ENCODE data around the gene CROCC2.

The CROCC2 gene

DNA sequence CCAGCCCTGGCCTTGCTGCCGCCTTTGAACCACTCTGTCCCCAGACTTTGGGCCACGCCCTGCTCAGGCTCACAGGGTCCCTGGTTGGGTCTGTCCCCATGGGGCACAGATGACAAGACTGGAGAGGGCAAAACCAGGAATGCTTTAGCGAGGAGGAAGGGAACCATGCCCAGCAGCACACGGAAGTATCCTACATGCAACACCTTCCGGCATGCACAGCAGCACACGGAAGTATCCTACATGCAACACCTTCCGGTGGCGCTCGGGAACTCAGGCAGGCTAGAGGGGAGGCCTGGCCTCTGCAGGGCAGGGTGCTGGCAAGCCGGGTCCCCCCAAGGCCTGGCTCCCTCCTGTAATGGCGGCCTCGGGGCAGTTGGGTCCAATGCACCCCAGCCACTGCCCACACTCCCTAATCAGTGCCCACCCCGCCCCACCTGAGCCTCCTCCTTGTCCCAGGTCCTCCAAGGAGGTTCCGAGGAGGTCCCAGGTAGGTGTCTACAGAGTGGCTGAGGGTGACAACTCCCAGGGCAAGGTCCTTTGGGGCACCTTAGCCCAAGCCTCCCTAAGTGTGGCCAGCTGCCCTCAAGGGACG lies 58.7 kb downstream of the CROCC2 start:
- no peaks in the 10 kb centered on the region for H3K79me2 ChIP-seq (ENCODE audit: insufficient read depth, low read length)
- H3F3A ChIP-seq (ENCODE audit: insufficient read depth, low read length): no peaks in the 10 kb centered on the region
- no peak overlapping the region for H3K4me3 ChIP-seq (ENCODE audit: low read depth, low read length, poor library complexity, severe bottlenecking)
- H4K20me1 ChIP-seq (ENCODE audit: insufficient read depth, low read length): no peaks in the 10 kb centered on the region
- H3K36me3 ChIP-seq (ENCODE audit: insufficient read depth, low read length): no peaks in the 10 kb centered on the region
- no peaks in the 10 kb centered on the region for H3K9me2 ChIP-seq (ENCODE audit: low read depth, low read length)
- H2AFZ ChIP-seq (ENCODE audit: low read length): no peak overlapping the region
- TF ChIP-seq, protein P1, sequence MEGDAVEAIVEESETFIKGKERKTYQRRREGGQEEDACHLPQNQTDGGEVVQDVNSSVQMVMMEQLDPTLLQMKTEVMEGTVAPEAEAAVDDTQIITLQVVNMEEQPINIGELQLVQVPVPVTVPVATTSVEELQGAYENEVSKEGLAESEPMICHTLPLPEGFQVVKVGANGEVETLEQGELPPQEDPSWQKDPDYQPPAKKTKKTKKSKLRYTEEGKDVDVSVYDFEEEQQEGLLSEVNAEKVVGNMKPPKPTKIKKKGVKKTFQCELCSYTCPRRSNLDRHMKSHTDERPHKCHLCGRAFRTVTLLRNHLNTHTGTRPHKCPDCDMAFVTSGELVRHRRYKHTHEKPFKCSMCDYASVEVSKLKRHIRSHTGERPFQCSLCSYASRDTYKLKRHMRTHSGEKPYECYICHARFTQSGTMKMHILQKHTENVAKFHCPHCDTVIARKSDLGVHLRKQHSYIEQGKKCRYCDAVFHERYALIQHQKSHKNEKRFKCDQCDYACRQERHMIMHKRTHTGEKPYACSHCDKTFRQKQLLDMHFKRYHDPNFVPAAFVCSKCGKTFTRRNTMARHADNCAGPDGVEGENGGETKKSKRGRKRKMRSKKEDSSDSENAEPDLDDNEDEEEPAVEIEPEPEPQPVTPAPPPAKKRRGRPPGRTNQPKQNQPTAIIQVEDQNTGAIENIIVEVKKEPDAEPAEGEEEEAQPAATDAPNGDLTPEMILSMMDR (IDR thresholded peaks at IDR 0.05; ENCODE audit: low read length): no peak
- no peak for TF ChIP-seq EZH2 (IDR thresholded peaks at IDR 0.05; ENCODE audit: borderline replicate concordance, low read length)
- no peaks in the 10 kb centered on the region for H3K4me1 ChIP-seq (ENCODE audit: insufficient read depth, low read length, severe bottlenecking)
- H3K27ac ChIP-seq (ENCODE audit: low read depth, low read length, poor library complexity, severe bottlenecking): no peak overlapping the region
- no peaks in the 10 kb centered on the region for H3K9me3 ChIP-seq (ENCODE audit: low read length)
- no peak overlapping the region for H3K9ac ChIP-seq (ENCODE audit: low read length)
- H3K4me2 ChIP-seq (ENCODE audit: low read length): no peak overlapping the region
- H3K27me3 ChIP-seq (ENCODE audit: insufficient read depth, low read length): peaks cover 6% of the 10 kb centered on the region; the same call in 1 of the 2 replicates

DNA sequence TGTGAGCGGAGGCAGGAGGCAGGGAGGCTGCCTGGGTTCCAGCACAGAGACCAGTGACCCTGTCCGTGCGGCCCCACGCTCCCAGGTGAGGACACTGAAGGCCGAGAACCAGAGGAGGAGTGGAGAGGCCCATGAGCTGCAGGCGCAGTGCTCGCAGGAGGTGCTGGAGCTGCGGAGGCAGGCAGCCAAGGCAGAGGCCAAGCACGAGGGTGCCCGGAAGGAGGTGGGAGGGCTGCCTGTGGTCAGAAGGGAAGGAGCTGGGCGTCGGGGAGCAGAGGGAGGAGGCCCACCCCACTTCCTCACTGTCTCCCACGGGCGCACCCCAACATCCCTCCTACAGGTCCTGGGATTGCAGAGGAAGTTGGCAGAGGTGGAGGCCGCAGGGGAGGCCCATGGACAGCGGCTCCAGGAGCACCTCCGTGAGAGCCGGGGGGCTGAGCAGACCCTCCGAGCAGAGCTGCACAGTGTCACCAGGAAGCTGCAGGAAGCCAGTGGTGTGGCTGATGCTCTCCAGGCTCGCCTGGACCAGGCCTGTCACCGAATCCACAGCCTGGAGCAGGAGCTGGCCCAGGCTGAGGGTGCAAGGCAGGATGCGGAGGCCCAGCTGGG lies 59.3 kb downstream of the CROCC2 start:
- no peak overlapping the region for H3K4me3 ChIP-seq (ENCODE audit: low read depth, low read length, poor library complexity, severe bottlenecking)
- no peaks in the 10 kb centered on the region for H4K20me1 ChIP-seq (ENCODE audit: insufficient read depth, low read length)
- H3F3A ChIP-seq (ENCODE audit: insufficient read depth, low read length): no peaks in the 10 kb centered on the region
- H3K27ac ChIP-seq (ENCODE audit: low read depth, low read length, poor library complexity, severe bottlenecking): no peak overlapping the region
- H3K4me1 ChIP-seq (ENCODE audit: insufficient read depth, low read length, severe bottlenecking): no peaks in the 10 kb centered on the region
- TF ChIP-seq, protein P1 (IDR thresholded peaks at IDR 0.05; ENCODE audit: low read length): no peak
- TF ChIP-seq EZH2 (IDR thresholded peaks at IDR 0.05; ENCODE audit: borderline replicate concordance, low read length): no peak
- H3K9ac ChIP-seq (ENCODE audit: low read length): no peak overlapping the region
- H3K79me2 ChIP-seq (ENCODE audit: insufficient read depth, low read length): no peaks in the 10 kb centered on the region
- no peak overlapping the region for H2AFZ ChIP-seq (ENCODE audit: low read length)
- no peaks in the 10 kb centered on the region for H3K9me2 ChIP-seq (ENCODE audit: low read depth, low read length)
- no peak overlapping the region for H3K4me2 ChIP-seq (ENCODE audit: low read length)
- no peaks in the 10 kb centered on the region for H3K9me3 ChIP-seq (ENCODE audit: low read length)
- no peaks in the 10 kb centered on the region for H3K36me3 ChIP-seq (ENCODE audit: insufficient read depth, low read length)
- H3K27me3 ChIP-seq (ENCODE audit: insufficient read depth, low read length): peaks cover 12% of the 10 kb centered on the region; the same call in 1 of the 2 replicates

- Histone ChIP-seq H3K36me3 (ENCODE audit: insufficient read depth, low read length) (no peaks in the 10 kb centered on the region), H3K9me2 (ENCODE audit: low read depth, low read length) (no peaks in the 10 kb centered on the region), H3K27me3 (ENCODE audit: insufficient read depth, low read length) (peaks cover 17% of the 10 kb centered on the region; the same call in 1 of the 2 replicates), H2AFZ (ENCODE audit: low read length) (no peak overlapping the region), H3K79me2 (ENCODE audit: insufficient read depth, low read length) (no peaks in the 10 kb centered on the region), H3K4me3 (ENCODE audit: low read depth, low read length, poor library complexity, severe bottlenecking) (no peak overlapping the region), H3K9me3 (ENCODE audit: low read length) (no peaks in the 10 kb centered on the region), H3K9ac (ENCODE audit: low read length) (no peak overlapping the region), H3K4me2 (ENCODE audit: low read length) (no peak overlapping the region), H3K27ac (ENCODE audit: low read depth, low read length, poor library complexity, severe bottlenecking) (no peak overlapping the region), H4K20me1 (ENCODE audit: insufficient read depth, low read length) (no peaks in the 10 kb centered on the region), H3K4me1 (ENCODE audit: insufficient read depth, low read length, severe bottlenecking) (no peaks in the 10 kb centered on the region), H3F3A (ENCODE audit: insufficient read depth, low read length) (no peaks in the 10 kb centered on the region)
- no peak for TF ChIP-seq EZH2 (IDR thresholded peaks at IDR 0.05; ENCODE audit: borderline replicate concordance, low read length)
- TF ChIP-seq, protein P1 (IDR thresholded peaks at IDR 0.05; ENCODE audit: low read length): no peak
Measured at GRCh38 chr2:240965905-240966456, 59.8 kb downstream of the CROCC2 start.
